HG02973 (cell line): ENCODE results near the gene ANO2.

Source experiments
- ATAC-seq: cut with Tn5 transposase; IDR thresholded peaks from one replicate; pipeline ENCODE4 v1.9.1; 2021; ENCODE audit warnings: moderate library complexity; ENCODE audit not compliant: unreplicated experiment

ANO2 gene

GRCh38 chr12:5630726-5631125 lies 314.3 kb downstream of the ANO2 start:
- no peak for ATAC-seq

DNA sequence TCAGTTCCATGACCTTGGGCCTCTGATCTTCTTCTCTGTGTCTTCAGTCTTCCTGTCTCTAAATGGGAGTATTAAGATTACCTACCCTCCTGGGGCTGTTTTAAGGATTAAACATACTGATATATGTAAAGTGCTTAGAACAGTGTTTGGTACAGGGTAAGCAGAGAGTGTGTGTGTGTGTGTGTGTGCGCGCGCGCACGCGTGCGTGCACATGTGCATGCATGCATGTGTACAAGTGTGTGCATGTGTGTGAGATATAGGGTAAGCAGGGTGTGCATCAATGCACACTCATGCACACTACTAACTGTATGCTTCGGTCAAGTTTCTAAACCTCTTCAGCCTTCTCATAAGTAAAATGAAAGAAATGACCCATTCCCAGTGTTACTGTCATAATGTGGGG lies 316.6 kb downstream of the ANO2 start:
- ATAC-seq = no peak

DNA sequence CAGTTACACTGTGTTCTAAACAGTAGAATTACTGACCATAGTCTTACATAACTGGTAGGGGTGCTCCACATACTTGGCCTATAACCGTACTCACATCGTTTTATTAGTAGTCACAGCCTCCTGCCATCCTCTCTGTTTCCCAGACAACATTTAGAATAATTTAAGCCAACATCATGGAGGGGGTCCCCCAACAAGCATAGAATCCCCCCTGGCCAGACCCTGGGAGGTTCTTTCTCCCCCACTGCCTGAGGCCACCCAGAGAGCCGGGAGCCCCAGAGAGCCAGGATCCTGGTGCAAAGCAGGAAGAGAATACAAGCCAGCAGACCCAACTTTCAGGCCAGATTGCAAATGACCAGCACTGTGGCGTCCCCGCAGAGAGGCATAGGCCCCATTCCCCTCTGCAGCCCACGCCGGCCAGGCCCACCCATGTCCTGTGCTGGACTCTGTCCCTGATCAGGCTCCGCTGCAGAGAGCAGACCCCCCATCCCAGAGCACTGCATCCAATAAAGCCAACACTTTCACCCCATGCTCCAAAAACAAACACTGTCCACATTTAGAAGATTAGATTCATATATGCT lies 317.9 kb downstream of the ANO2 start:
- ATAC-seq = no peak

GRCh38 chr12:5626151-5626550 lies 318.9 kb downstream of the ANO2 start:
- ATAC-seq = no peak

- no peak for ATAC-seq
Observed at GRCh38 chr12:5624486-5625272, 320.4 kb downstream of the ANO2 start.

GRCh38 chr12:5623411-5623810 lies 321.6 kb downstream of the ANO2 start:
- ATAC-seq = no peak

GRCh38 chr12:5622280-5622679 lies 322.8 kb downstream of the ANO2 start:
- ATAC-seq = no peak

GRCh38 chr12:5621329-5621728 lies 323.7 kb downstream of the ANO2 start:
- no peak for ATAC-seq

GRCh38 chr12:5620896-5621295 lies 324.2 kb downstream of the ANO2 start:
- no peak for ATAC-seq

DNA sequence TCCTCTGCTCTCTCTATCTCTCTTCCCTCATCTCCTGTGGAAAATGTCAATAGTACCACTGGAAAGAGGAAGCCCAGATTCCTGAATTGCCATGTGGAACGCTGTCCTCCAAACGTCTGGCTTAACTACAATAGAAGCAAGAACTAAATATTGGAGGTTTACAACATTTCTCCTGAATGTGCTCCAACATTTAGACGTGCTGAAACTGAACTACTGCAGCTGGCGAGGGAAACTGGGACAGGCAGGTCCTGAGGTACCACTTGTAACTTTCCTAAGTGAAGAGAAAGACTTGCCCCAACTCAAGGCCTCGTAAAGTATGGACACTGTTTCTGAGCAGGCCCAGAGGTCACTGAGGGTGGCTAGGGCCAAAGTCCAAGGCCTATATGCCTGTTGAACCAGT lies 325.4 kb downstream of the ANO2 start:
- no peak for ATAC-seq

- no peak for ATAC-seq
Observed at GRCh38 chr12:5616854-5617253, 328.2 kb downstream of the ANO2 start.

GRCh38 chr12:5615760-5616159 lies 329.3 kb downstream of the ANO2 start:
- no peak for ATAC-seq

- ATAC-seq = no peak
Observed at GRCh38 chr12:5614256-5614655, 330.8 kb downstream of the ANO2 start.

GRCh38 chr12:5612556-5613410 lies 332.3 kb downstream of the ANO2 start:
- no peak for ATAC-seq

DNA sequence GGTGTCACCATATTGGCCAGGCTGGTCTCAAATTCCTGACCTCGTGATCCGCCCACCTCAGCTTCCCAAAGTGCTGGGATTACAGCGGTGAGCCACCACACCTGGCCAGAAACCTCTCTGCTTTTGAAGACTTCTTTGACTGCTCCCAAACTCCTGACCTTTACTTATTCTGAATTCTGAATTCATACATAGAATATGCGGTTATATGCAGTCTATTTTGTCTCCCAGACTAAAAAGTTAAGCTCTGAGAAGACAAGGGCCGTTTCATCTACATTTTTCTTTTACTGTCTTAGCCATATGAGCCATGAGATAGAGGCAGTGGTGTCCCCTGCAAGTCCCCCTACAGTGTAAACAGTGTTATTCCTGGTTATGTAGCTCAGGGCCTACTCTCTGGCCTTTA lies 333.9 kb downstream of the ANO2 start:
- ATAC-seq = no peak

- ATAC-seq = no peak
Observed at GRCh38 chr12:5599378-5599777, 345.7 kb downstream of the ANO2 start.

- no peak for ATAC-seq
Observed at GRCh38 chr12:5593998-5594397, 351.1 kb downstream of the ANO2 start.

DNA sequence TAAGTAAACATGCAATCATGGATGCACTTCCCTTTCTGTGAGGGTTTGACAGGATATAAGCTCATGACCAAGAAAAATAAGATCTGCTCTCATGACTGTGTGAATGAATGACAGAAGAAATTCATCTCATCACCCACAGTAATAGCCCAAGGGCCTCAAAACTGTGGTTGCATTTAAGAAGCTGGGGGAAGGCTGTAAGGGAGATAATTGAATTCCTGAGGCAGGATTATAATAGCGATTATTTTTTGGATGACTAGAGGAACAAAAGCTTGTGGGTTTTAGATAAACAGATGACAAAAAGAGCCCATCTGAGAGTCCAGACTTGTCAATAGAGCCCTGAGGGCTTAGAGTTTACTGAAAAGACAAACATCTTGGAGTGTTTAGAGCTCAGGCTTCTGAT lies 352.0 kb downstream of the ANO2 start:
- no peak for ATAC-seq

GRCh38 chr12:5592310-5592709 lies 352.7 kb downstream of the ANO2 start:
- ATAC-seq = no peak

GRCh38 chr12:5590316-5590715 lies 354.7 kb downstream of the ANO2 start:
- ATAC-seq = no peak

DNA sequence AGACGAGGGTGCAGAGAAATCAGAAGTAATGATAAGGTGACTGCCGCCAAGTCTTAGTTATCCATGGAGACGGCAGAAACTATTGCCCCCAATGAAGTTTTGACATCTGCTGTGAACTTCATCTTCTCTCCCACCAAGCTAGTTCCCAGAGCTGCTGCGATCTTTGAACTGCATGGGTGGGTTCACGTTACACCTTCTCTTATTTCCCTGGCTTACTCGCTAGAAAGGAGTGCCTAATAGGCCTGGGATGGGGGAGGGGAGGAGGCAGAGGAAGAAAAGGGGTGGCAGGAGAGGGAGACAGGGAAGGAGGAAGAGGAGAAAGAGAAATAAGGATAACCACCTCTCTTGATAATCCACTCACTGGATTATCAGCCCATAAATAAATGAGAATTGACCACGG lies 356.0 kb downstream of the ANO2 start:
- ATAC-seq = no peak

GRCh38 chr12:5588591-5588990 lies 356.5 kb downstream of the ANO2 start:
- ATAC-seq = no peak
